Activated T-cell treated with anti-CD3 and anti-CD28 coated beads, Interleukin-2, amount 50 U/mL, for 48 hours (primary cell): ENCODE data around the gene LRIT2.

Experiments
- DNase-seq, 2 experiments: peaks; one replicate each; pipeline ENCODE4 v3.0.0-alpha.2; 2020

The LRIT2 gene

GRCh38 chr10:84241185-84241790 is 15.9 kb upstream of the LRIT2 start, which contains the start of gene LRIT1:
Gene LRIT1, minus strand, starts transcription at chr10:84241546. Its CDS starts 107 bp downstream, at chr10:84241439.
- DNase-seq, result no peak

- no peak for DNase-seq
These were observed 13.6 kb upstream of the LRIT2 start for GRCh38 chr10:84238909-84239308.

GRCh38 chr10:84237199-84238051 is 12.1 kb upstream of the LRIT2 start:
- peak in 1 of 2 experiments; percentile 38 for DNase-seq

GRCh38 chr10:84236807-84237198 is 11.5 kb upstream of the LRIT2 start:
- DNase-seq, result no peak

- no peak for DNase-seq
These were observed 9.8 kb upstream of the LRIT2 start for GRCh38 chr10:84235096-84235495.

GRCh38 chr10:84234479-84234878 is 9.1 kb upstream of the LRIT2 start:
- DNase-seq, result no peak

GRCh38 chr10:84233940-84234339 is 8.6 kb upstream of the LRIT2 start:
- no peak for DNase-seq

- DNase-seq, result no peak
These were observed 7.0 kb upstream of the LRIT2 start for GRCh38 chr10:84232376-84232775.

- DNase-seq, result no peak
These were observed 5.0 kb upstream of the LRIT2 start for GRCh38 chr10:84230359-84230758.

- DNase-seq, result no peak
These were observed 2.5 kb upstream of the LRIT2 start for GRCh38 chr10:84227810-84228209.

GRCh38 chr10:84226616-84227015 is 1.3 kb upstream of the LRIT2 start:
- DNase-seq, result no peak

GRCh38 chr10:84224411-84225028 is 824 bp downstream of the LRIT2 start:
- no peak for DNase-seq

GRCh38 chr10:84221916-84222315 is 3.4 kb downstream of the LRIT2 start:
- DNase-seq, result no peak

- DNase-seq, result no peak
These were observed 7.6 kb downstream of the LRIT2 start for GRCh38 chr10:84217746-84218145.

GRCh38 chr10:84216834-84217233 is 8.5 kb downstream of the LRIT2 start:
- DNase-seq, result no peak

GRCh38 chr10:84214612-84215235 is 10.6 kb downstream of the LRIT2 start:
- peak; percentile 66 to 69 for DNase-seq

GRCh38 chr10:84214046-84214572 is 11.2 kb downstream of the LRIT2 start:
- DNase-seq, result no peak

- no peak for DNase-seq
These were observed 12.3 kb downstream of the LRIT2 start for GRCh38 chr10:84213076-84213475.

- no peak for DNase-seq
These were observed 13.3 kb downstream of the LRIT2 start for GRCh38 chr10:84212014-84212413.

- DNase-seq, result no peak
These were observed 13.8 kb downstream of the LRIT2 start for GRCh38 chr10:84211566-84211965.

GRCh38 chr10:84208023-84208422 is 17.3 kb downstream of the LRIT2 start:
- no peak for DNase-seq

GRCh38 chr10:84205853-84206525 is 19.4 kb downstream of the LRIT2 start:
- DNase-seq, result no peak
